ENCODE measurements around the gene CSAD. TPM values are rescaled to one million over a fixed set of nuclear protein-coding genes. Genes with fewer than 3 reads are reported as not detected.
A peak's percentile ranks its signal among the peaks of the same experiment; 100 is the strongest.

Gene CSAD
- total and polyA plus RNA-seq, 11 donors, result 4.3 to 26.5 (median 8.2) TPM

DNA sequence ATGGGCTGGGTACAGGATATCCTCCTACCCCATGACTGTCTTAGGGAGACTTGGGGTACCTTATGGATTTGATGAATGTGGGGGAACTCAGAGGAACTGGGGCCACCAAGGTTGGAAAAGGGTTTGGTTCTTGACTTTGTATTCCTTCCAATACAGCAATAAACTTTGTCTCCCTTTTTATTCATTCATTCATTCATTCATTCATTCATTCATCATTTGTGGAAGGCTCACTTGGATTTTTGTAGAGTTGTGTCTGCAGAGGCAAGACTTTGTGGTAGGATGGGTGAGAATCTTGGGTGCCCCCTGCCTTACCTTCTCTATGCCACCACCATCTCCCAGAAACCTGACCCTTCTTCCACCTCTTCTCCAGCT lies 56.4 kb downstream of the CSAD start:
- Histone ChIP-seq H3K27me3 (no peaks in the 10 kb centered on the region), H3K4me3 (no peak overlapping the region), H3K36me3 (no peaks in the 10 kb centered on the region), H3K4me1 (no peaks in the 10 kb centered on the region), H3K9me3 (no peaks in the 10 kb centered on the region), H3K27ac (no peak overlapping the region)
- ATAC-seq (no peak), DNase-seq (peak in 1 of 5 donors; percentile 1)
- TF ChIP-seq, protein P1, sequence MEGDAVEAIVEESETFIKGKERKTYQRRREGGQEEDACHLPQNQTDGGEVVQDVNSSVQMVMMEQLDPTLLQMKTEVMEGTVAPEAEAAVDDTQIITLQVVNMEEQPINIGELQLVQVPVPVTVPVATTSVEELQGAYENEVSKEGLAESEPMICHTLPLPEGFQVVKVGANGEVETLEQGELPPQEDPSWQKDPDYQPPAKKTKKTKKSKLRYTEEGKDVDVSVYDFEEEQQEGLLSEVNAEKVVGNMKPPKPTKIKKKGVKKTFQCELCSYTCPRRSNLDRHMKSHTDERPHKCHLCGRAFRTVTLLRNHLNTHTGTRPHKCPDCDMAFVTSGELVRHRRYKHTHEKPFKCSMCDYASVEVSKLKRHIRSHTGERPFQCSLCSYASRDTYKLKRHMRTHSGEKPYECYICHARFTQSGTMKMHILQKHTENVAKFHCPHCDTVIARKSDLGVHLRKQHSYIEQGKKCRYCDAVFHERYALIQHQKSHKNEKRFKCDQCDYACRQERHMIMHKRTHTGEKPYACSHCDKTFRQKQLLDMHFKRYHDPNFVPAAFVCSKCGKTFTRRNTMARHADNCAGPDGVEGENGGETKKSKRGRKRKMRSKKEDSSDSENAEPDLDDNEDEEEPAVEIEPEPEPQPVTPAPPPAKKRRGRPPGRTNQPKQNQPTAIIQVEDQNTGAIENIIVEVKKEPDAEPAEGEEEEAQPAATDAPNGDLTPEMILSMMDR (IDR thresholded peaks at IDR 0.05), result no peak
- TF ChIP-seq POLR2A (IDR thresholded peaks at IDR 0.05), result no peak
- intact Hi-C loops (cut with DNase I), result no loop called here

DNA sequence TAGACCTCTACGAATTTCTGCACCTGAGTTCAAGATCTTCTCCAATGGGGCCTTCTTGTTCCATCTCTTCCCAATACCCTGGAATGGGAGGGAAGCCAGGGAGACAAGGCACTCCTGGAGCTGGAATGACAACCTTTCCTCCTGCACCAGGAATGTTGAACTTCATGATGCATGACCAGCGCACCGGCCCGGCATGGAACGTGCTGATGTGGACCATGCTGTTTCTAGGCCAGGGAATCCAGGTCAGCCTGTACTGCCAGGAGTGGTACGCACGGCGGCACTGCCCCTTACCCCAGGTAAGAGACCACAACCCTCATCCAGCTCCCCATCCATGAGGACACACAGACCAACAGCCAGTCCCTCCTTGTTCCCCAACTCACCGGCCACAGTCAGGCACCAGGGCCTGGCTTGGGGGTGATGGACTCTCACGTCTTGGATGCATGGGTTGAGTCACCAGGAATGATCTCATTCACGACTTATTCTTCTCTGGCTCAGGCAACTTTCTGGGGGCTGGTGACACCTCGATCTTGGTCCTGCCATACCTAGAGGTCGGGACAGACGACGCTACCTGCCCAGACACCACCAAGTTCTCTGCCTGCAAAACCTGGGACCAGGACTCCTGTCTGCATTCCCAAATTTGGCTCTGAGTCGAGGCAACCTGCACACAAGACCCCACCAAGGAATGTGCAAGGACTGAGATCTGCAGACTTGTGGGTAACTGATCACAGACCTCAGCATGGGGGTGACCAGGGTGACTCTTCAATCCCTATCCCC lies 57.0 kb downstream of the CSAD start:
- intact Hi-C loops (cut with DNase I), result no loop called here
- Histone ChIP-seq H3K9me3 (no peaks in the 10 kb centered on the region), H3K4me1 (no peaks in the 10 kb centered on the region), H3K36me3 (no peaks in the 10 kb centered on the region), H3K4me3 (no peak overlapping the region), H3K27me3 (no peaks in the 10 kb centered on the region), H3K27ac (no peak overlapping the region)
- 90 to 95% (median 93%) methylated on average over 10 to 16 of the region's 16 CpGs for WGBS, 4 donors
- ATAC-seq (no peak), DNase-seq (peak in 1 of 5 donors; percentile 12)
- no peak for TF ChIP-seq POLR2A (IDR thresholded peaks at IDR 0.05)
- TF ChIP-seq, protein P1 (IDR thresholded peaks at IDR 0.05), result no peak

DNA sequence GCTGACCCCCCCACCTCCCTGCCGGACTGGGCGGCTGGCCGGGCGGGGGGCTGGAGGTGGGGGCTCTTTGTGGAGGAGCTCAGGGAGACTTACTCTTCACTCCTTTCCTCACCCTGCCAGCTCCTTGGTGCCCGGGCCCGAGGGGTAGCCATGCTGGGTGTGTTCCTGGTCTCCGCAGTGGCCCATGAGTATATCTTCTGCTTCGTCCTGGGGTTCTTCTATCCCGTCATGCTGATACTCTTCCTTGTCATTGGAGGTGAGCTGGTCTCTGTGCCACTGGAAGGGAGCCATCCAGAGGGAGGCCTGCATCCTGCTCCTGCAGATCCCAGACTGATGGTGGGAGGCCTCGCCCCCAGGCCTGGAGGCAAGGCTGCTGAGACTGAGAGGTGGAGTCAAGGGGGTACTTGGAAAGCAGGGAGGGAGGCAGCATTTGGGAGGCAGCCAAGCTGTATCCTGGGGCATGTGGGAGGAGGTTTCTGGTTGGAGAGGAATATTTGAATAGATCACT lies 57.7 kb downstream of the CSAD start:
- Histone ChIP-seq H3K27ac (no peak overlapping the region), H3K4me1 (no peaks in the 10 kb centered on the region), H3K9me3 (no peaks in the 10 kb centered on the region), H3K27me3 (no peaks in the 10 kb centered on the region), H3K36me3 (no peaks in the 10 kb centered on the region), H3K4me3 (no peak overlapping the region)
- ATAC-seq (no peak), DNase-seq (peak in 1 of 5 donors; percentile 14)
- TF ChIP-seq, protein P1 (IDR thresholded peaks at IDR 0.05), result no peak
- TF ChIP-seq POLR2A (IDR thresholded peaks at IDR 0.05), result no peak
- intact Hi-C loops (cut with DNase I), result no loop called here
- WGBS, 4 donors, result 94 to 96% (median 95%) methylated on average over 10 of the region's 10 CpGs

DNA sequence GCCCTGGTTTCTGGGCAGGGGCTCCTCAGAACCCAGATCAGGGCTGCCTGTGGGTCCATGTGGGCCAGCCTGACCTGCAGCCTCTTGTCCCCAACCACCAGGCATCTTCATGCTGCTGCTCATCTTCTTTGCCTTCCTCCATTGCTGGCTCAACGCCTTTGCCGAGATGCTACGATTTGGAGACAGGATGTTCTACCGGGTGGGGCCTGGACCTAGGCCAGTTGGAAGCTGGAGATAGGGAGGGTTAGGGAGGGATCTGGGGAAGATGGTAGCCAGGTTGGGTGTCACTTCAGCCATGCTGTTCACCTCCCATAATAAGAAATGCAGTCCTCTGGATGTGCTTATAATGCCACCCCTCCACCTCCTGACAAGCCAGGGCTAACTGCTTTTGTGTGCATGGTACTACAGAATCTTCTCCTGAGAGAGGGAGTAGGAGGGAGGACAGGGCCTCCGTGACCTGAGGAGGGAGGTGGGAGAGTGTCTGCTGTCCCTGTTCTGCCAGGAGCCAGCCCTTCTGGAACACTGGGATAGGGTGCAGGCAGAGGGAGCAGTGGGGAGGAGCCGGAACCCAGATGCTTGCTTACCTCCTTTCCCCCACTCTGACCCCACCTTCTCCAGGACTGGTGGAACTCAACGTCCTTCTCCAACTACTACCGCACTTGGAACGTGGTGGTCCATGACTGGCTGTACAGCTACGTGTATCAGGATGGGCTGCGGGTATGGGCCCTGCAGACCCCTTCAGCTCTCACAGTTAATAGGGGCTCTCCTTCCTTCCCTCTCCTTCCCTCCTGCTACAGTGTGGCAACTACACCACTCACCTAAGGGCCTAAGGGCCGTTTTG lies 59.8 kb downstream of the CSAD start:
- H3K4me1 ChIP-seq, result peaks cover 0 to 10% (median 3%) of the 10 kb centered on the region in 12 donors
- 70 to 80% (median 77%) methylated on average over 12 of the region's 12 CpGs for WGBS, 4 donors
- no peak for ATAC-seq

More for the DNA sequence above, 59.8 kb downstream of the CSAD start:
- Histone ChIP-seq H3K27ac (no peak overlapping the region), H3K36me3 (no peaks in the 10 kb centered on the region), H3K9me3 (no peaks in the 10 kb centered on the region), H3K4me3 (no peak overlapping the region), H3K27me3 (no peaks in the 10 kb centered on the region)
- peak in 1 of 5 donors; percentile 10 for DNase-seq
- intact Hi-C loops (cut with DNase I), result no loop called here
- TF ChIP-seq POLR2A (IDR thresholded peaks at IDR 0.05), result no peak
- TF ChIP-seq, protein P1 (IDR thresholded peaks at IDR 0.05), result no peak
